Neutrophil (primary cell): ENCODE measurements around the gene PPARG.

Source experiments
- H3K27ac ChIP-seq: fragments of 200-600 bp; sonication (generic); 2 replicates; pipeline ENCODE4 v1.5.1; 2016; ENCODE audit warnings: mild to moderate bottlenecking, moderate library complexity
- H3K27me3 ChIP-seq: fragments of 200-600 bp; sonication (generic); 2 replicates; pipeline ENCODE4 v1.6.0; 2016; ENCODE audit warnings: mild to moderate bottlenecking
- H3K36me3 ChIP-seq: fragments of 200-600 bp; sonication (generic); 2 replicates; pipeline ENCODE4 v1.5.1; 2017
- H3K4me1 ChIP-seq, 2 experiments: fragments of 200-600 bp in 1 of 2; sonication (generic) in 1 of 2; 1 replicate in 1 of 2; 2 replicates in 1 of 2; pipeline versions ENCODE4 v1.5.1 to v1.6.1; 2013 to 2016; ENCODE audit warnings: low read depth in 1 of 2, low read length in 1 of 2, mild to moderate bottlenecking in 1 of 2, moderate library complexity in 1 of 2; ENCODE audit not compliant: control insufficient read depth in 1 of 2, insufficient read depth in 1 of 2
- H3K4me3 ChIP-seq, 2 experiments: fragments of 200-600 bp in 1 of 2; sonication (generic) in 1 of 2; 1 replicate in 1 of 2; 2 replicates in 1 of 2; pipeline ENCODE4 v1.5.1; 2013 to 2016; ENCODE audit warnings: low read depth in 1 of 2, low read length in 1 of 2, mild to moderate bottlenecking in 1 of 2, moderate library complexity in 1 of 2
- H3K9me3 ChIP-seq: fragments of 200-600 bp; sonication (generic); 2 replicates; pipeline ENCODE4 v1.5.1; 2016
- TF ChIP-seq, protein P1 (sequence below): fragments of 200-600 bp; sonication (generic); IDR thresholded peaks from 2 replicates; pipeline ENCODE4 v1.5.1; 2016; ENCODE audit warnings: antibody characterized with exemption

Gene PPARG

DNA sequence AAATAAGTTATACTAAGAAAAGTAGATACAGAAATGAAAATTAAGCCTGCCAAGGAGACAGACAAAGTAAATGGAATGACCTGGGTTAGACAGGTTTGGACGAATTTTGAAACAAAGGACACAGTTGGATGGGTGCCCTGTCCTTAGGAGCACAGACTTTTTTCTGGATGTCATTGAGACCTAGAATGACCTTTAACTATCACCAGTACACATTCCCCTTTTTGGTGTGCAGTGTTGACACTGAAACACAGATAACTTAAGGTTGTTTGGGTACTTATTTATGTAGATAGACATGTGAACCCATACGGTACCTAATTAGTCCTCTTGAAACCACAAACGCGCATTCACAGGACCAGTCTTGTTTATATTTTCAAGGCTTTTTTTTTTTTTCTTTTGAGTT is 86.7 kb downstream of the PPARG start:
- no peaks in the 10 kb centered on the region for H3K9me3 ChIP-seq
- TF ChIP-seq, protein P1, sequence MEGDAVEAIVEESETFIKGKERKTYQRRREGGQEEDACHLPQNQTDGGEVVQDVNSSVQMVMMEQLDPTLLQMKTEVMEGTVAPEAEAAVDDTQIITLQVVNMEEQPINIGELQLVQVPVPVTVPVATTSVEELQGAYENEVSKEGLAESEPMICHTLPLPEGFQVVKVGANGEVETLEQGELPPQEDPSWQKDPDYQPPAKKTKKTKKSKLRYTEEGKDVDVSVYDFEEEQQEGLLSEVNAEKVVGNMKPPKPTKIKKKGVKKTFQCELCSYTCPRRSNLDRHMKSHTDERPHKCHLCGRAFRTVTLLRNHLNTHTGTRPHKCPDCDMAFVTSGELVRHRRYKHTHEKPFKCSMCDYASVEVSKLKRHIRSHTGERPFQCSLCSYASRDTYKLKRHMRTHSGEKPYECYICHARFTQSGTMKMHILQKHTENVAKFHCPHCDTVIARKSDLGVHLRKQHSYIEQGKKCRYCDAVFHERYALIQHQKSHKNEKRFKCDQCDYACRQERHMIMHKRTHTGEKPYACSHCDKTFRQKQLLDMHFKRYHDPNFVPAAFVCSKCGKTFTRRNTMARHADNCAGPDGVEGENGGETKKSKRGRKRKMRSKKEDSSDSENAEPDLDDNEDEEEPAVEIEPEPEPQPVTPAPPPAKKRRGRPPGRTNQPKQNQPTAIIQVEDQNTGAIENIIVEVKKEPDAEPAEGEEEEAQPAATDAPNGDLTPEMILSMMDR: no peak
- no peak overlapping the region for H3K4me3 ChIP-seq
- no peaks in the 10 kb centered on the region for H3K36me3 ChIP-seq
- H3K27ac ChIP-seq: no peak overlapping the region
- peaks cover 10 to 13% of the 10 kb centered on the region in 2 experiments for H3K4me1 ChIP-seq
- peaks cover 68% of the 10 kb centered on the region for H3K27me3 ChIP-seq

DNA sequence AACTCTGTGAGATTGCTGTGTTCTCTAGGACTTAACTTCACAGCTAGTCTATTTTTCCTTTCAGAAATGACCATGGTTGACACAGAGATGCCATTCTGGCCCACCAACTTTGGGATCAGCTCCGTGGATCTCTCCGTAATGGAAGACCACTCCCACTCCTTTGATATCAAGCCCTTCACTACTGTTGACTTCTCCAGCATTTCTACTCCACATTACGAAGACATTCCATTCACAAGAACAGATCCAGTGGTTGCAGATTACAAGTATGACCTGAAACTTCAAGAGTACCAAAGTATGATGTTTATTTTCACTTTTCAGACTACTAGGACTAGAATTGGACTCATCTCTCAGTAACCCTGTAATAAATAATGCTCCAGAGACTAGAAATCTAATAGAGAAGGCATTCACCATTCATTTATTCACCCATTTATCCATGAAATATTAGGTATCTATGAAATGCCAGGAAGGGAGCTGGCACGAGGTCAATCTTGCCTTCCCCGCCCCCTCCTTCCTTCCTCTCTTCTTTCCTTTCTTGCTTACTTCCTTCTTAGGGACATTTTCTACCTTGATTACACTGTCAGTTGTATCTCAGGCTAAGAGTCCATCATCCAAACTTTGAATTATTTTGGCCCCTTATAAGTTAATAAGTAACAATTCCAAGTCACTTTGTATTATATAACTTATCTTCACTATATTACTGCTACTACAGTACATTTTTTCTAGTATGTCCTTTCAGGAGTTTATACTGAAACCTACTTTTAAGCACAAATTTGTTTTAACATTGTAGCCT is 91.0 kb downstream of the PPARG start:
- no peak overlapping the region for H3K27ac ChIP-seq
- peaks cover 12 to 16% of the 10 kb centered on the region in 2 experiments for H3K4me1 ChIP-seq
- no peaks in the 10 kb centered on the region for H3K9me3 ChIP-seq
- no peak overlapping the region for H3K4me3 ChIP-seq
- peaks cover 68% of the 10 kb centered on the region for H3K27me3 ChIP-seq
- TF ChIP-seq, protein P1: no peak
- H3K36me3 ChIP-seq: no peaks in the 10 kb centered on the region

- Histone ChIP-seq H3K9me3 (no peaks in the 10 kb centered on the region), H3K4me1 (peaks cover 12 to 16% of the 10 kb centered on the region in 2 experiments), H3K27ac (no peak overlapping the region), H3K27me3 (peaks cover 68% of the 10 kb centered on the region), H3K36me3 (no peaks in the 10 kb centered on the region), H3K4me3 (no peak overlapping the region)
- TF ChIP-seq, protein P1: no peak
Observed at GRCh38 chr3:12380461-12380860, 91.6 kb downstream of the PPARG start.

- Histone ChIP-seq H3K27me3 (peaks cover 69% of the 10 kb centered on the region), H3K27ac (no peak overlapping the region), H3K4me1 (peaks cover 12 to 16% of the 10 kb centered on the region in 2 experiments), H3K4me3 (no peak overlapping the region), H3K9me3 (no peaks in the 10 kb centered on the region), H3K36me3 (no peaks in the 10 kb centered on the region)
- TF ChIP-seq, protein P1: no peak
Observed at GRCh38 chr3:12381199-12381598, 92.3 kb downstream of the PPARG start.

- no peak overlapping the region for H3K4me3 ChIP-seq
- H3K27ac ChIP-seq: no peak overlapping the region
- H3K27me3 ChIP-seq: peaks cover 67% of the 10 kb centered on the region
- TF ChIP-seq, protein P1: no peak
- no peaks in the 10 kb centered on the region for H3K9me3 ChIP-seq
- peaks cover 12 to 16% of the 10 kb centered on the region in 2 experiments for H3K4me1 ChIP-seq
- no peaks in the 10 kb centered on the region for H3K36me3 ChIP-seq
Observed at GRCh38 chr3:12383218-12383617, 94.3 kb downstream of the PPARG start.
